Medulla oblongata (tissue), 1 donor: ENCODE measurements around the gene TBC1D14.

Experiments
- DNase-seq: peaks from one replicate; pipeline ENCODE4 v3.0.0-alpha.2; 2015; ENCODE audit errors: extremely low spot score

TBC1D14 gene

DNA sequence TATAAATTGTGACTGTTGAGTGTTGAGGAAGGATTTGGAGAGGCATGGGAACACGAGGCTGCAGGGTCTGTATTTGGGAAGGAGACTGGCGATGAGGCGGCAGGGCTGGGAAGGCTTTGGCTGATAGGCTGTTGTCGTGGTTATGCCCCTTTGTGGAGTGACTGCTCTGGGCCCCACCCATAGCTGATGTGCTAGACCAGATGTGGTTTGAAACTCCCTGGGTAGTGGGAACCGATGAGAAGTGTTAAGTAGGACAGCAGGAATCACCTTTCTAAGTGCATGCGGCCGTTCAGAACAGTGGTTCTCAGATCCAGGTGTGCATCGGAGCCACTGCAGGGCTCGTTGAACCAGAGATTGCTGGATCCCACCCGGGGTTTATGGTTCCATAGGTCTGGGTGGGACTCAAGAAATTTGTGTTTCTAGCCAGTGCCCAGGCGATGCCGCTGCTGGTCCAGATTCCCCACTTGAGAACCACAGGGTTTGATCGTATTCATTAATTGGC, 42.3 kb downstream of the TBC1D14 start:
- DNase-seq: no peak

DNA sequence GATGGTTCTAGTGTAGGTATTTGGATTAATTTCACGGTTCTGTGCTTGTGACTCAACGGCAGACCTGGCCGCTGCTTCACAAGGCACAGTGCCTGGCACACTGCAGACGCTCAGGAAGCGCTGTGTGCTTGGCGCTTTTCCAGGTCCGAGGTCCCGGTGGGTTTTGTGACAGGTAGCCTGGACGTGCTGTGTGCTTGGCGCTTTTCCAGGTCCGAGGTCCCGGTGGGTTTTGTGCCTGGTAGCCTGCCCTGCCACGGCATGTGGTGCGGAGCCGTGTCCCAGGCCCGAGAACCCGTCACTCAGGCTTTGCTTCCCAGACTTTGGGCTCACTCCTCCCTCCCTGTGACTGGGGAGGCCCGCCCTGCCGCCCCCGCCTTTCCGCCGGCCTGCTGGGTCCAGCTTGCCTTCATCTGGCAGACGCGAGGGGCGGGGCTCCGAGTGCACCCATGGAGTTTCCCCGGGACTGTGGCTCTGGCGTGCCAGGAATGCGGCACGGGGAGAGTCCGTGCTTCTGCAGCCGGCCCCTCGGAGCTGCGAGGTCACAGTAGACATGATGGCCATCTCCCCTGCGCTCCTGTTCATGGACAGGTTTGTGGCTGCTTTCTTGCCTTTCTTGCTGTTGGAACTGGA, 44.2 kb downstream of the TBC1D14 start:
- DNase-seq: no peak

DNA sequence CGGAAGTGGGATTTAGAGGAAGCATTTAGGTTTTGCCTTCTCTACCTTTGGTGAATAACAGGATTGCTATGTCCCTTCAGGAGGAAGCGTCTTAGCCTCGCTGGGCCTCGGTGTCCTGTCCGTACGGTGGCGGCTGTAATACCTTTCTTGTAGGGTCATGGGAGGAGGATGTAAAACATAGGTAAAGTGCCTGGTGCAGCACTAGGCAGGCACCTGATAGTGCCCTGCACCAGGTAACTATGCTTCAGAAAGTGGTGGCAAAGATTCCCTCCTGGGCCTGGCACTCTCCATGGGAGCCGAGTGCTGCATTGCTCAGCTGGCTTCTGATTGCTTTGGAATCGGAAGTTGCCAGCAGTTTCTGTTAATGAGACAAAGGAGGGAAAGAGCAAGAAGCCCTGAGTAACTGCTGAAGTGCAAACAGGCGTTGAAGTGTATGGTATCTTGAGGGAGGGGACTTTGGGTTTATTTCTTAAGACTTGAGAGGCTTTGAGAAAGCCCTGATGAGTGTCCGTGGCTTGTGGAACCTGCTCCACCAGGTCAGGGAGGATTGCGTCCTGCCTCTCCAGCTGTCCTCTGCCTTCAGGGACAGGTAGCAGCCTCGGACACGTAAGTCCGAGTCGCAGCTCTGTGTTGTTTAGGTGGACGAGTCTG, 45.8 kb downstream of the TBC1D14 start:
- DNase-seq: no peak

DNA sequence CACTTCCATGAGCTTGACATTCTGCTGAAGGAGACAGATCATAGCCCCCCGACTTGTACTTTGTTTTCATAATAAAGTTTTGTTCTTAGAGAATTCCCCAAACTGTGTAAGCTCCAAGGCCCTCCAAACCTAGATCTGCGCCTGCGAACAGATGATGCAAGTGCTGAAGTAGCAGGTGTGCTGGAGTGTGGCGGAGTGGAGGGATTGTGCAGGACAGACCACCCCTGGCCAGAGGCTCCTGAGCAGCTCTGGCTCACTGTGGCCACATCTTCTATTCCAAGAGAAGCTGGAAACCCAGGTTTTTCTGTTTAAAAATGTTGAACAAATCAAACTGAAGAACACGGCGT, 46.4 kb downstream of the TBC1D14 start:
- no peak for DNase-seq

DNA sequence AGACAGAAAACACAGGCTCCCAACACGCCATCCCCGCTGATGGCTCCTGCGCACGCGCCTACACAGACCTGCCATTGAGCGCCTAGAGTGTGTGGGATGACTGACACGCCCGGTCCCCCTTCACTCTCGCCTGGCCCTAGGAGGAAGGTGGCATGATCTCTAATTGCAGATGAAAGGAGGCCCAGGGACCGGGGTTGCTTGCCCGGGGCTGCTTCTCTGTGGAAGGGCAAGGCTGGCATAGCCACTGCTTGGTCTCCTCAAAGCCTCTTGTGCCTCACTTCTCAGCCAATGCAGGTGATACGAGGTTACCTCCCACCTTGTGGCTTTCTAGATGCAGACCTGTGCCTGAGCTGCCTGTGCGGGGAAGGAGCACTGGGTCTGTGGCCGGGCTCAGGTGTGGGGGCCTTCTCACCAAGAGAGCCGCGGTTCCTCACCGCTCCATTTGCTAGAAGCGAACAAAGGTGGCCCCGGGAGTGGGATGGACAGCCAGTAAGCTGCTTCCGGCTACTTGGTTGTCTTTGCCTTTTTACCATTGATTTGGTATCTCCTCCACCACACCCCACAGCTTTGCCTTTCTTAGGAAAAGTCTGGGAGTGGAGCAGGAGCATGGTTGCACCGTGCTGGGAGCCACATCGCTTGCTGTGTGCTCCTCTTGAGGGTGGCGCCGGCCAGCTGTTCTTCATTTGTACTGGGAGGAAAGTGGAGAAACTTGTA, 47.0 kb downstream of the TBC1D14 start:
- DNase-seq: no peak

DNA sequence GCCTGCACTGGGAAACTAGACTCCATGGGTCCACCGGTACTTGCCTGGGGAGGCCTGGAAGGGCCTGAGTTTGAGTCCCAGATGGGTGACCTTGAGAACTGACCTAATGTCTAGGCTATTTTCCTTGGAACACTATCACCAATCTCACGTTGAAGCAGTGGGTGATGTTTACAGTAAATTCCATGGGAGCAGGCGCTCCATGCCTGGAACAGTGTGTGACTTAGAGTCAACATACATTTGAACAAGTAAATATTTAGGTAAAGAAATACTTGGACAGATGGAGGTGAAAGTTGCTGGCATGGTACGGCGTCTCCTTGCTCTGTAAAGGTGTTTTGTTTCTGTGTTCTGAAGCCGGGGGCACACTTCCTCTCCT, 47.5 kb downstream of the TBC1D14 start:
- DNase-seq: no peak

DNA sequence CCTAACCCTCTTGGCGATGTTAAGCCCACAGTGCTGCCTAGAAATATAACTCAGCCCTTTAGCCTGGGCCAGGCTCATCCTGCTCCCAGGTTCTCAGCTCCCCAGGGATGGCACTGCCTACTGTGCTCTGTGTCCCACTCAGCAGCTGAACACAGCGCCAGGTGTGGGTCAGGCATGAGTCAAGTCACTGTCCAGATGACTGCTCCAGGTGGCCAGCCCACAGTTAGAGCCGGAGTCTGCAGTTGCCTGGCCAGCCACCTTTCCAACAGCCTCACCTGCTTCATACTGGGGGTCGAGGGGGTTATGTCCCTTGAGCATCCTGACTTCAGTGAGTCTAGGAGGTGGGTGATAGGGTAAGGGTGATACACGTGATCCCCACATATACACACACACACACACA, 48.4 kb downstream of the TBC1D14 start:
- DNase-seq: no peak

DNA sequence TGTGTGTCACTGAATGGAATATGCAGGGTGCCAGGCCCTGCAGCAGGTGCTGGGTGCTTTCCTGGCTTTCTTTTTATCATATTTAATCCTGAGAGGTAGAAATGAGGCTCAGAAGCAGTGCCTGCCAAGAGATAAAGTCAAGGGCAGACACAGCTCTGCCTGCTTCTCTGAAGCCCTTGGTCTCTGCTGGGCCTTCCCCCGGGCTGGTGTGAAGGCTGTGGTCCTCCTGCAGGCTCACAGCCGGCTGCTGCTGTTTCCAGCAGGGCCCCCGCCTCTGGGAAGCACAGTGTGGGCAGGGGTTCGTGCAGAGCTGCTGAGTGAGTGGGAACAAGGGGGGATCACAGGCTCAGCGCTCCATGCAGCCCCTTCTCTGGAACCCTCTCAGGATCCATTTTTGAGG, 49.6 kb downstream of the TBC1D14 start:
- no peak for DNase-seq

DNA sequence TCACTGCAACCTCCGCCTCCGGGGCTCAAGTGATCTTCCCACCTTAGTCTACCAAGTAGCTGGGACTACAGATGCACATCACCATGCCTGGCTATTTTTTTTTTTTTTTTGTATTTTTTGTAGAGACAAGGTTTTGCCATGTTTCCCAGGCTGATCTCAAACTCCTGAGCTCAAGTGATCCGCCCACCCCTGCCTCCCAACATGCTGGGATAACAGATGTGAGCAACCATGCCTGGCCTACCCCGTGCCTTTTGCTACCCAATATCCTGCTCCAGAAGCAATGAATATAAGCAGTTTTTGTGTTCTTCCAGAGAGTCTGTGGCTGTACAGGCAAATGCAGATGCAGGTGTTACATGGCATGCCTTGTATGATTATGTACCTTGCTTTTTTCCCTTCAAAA, 50.5 kb downstream of the TBC1D14 start:
- no peak for DNase-seq

DNA sequence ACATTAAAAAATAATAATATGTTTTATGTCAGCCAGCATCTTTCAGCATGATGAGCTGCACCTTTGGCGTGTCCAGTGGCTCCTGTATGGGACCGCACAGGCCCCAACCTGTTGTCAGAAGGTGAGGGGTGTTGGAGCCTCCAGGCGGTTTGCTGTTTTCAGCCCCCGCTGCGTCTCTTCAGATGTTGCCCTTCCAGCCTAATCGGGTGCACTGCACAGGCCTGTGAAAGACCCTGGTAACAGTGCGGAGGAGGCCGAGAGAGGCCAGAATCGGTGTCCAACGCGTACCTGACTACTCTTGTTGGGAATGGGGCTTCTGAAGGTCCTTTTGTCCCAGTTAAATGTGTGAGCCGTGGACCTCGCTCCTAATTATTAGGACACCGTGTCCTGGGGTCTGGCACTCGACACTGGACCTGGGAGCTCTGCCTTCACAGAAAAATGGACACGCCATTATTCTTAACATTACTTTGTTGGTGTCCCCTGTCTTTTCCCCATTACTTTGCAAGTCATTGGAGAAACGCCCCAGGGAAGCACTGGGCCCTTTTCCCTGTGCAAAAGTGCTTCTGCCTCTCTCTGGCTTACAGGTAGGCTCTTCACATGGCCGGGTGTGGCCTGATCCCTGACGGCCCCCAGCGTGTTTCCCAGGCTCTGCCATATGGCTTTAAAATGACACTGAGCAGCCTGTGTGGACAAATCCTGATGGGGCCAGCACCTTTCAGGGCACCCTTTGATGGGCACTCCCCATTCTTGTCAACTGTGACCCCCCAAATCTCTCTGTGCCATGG, 51.2 kb downstream of the TBC1D14 start:
- no peak for DNase-seq

DNA sequence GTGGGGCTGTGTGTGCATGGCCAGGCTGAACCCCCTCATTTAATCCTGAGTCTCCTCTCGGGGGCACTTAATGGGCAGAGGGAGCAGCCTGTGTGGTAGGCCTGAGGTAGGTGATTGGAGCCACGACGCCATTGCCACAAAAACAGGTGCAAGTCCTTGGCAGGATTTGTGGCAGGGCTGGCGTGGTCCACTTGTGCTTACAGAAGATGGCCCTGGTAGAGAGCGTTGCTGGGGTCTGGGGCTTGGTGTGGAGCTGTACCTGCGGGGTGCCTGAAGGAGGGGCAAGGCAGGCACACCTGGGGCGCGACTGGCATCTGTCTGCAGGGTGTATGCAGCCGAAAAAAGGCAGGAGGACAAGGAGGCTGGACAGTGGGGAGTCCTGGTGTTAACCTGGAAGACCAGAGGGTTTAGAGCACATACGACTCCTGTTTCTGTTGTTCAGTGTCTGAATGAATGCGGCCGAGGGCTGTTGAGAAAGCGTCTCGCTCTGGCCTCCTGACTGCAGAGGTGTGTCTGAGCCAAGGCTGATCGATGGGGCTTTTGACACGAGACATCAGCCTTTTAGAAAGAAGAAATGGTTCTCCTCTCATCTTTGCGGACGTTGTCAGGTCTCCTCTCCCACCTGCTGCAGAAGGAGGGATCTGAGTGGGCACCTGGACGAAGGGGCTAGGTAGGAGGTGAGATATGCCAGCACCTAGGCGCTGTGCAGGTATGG, 52.0 kb downstream of the TBC1D14 start:
- DNase-seq: no peak

DNA sequence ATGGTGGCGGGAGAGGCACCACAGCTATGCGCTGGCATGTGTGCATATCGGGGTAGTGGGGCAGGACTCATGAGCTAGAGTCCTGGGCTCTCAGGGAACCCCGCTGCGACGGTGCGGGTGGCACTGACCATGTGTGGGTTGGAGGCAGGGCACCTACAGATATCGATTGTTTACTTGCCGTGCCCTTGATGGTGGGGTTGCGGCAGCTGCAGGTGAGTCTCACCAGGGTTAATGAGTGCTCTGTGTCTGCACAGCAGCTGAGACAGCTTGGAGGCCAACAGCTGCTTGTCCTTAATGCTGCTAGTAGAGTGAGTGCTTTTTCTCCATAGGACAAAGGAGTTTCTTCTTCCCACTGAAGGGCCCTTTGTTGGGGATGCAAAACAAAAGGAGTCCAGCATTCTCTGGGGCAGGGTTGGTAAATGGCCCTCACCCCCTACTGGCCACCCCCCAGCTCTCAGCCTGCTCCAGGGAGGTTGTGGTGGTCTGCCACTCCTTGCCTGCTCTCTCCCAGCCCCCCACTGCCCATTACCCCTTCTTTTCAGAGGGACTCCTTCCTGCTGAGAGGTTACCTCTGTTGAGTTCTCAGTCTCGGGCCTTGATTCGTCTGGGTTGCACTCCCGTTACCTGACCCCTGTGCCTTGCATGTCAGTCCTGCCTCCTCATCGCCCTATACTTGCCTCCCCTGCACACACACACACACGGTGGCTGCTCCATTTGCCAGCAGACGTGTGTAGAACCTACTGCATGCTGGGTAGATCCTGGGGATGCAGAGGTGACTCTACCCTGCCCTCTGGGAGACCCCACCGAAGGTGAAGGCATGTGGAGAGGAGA, 52.8 kb downstream of the TBC1D14 start:
- peak; percentile 91 for DNase-seq

DNA sequence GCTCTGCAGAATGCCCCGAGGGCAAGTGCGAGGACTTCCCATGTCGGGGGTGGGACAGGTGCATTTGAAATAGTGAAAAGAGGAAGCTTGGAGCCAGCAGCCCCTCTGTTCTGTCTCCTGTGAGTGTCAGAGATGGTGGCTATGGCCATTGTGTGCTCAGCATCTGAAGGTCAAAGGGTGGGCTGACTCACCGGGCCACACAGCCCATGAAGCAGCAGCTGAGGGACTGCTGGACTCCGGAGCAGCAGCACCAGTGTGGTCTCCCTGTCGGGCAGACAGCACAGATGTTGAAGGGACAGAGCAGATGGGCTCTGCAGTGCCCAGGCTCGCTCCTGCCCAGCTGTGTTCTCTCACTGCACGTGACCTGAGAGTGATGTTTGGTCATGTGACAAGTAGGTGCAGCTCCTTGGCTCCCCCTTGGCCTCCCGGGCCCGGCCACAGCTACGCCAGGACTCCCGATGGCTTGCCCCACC, 53.5 kb downstream of the TBC1D14 start:
- DNase-seq: no peak

DNA sequence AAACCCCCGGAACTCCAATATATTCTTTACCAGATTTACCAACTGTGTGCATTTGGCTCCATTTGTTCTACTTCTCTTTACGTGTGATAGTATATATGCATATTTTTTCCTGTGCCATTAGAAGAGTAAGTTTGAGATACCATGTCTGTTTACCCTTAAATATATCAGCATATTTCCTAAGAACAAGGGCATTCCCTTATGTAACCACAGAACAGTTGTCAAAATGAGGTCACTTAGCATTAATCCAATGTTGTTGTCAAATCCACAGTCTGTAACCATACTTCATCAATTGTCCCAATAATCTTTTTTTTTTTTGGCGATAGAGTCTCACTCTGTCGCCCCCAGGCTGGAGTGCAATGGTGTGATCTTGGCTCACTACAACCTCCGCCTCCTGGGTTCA, 55.2 kb downstream of the TBC1D14 start:
- DNase-seq: no peak

DNA sequence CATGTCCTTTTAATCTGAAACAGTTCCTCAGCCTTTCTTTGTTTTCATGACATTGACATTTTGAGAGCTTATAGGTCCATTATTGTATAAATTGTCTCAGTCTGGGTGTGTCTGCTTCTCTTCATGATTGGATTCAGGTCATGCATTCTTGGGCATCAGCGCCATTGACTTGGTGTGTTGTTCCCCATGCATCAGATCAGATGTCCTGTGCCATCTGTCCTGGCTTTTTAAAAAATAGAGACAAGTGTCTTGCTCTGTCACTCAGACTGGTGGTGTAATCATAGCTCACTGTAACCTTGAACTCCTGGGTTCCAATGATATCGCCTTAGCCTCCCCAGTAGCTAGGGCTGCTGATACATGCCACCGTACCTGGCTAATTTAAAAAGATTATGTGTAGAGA, 55.7 kb downstream of the TBC1D14 start:
- no peak for DNase-seq

DNA sequence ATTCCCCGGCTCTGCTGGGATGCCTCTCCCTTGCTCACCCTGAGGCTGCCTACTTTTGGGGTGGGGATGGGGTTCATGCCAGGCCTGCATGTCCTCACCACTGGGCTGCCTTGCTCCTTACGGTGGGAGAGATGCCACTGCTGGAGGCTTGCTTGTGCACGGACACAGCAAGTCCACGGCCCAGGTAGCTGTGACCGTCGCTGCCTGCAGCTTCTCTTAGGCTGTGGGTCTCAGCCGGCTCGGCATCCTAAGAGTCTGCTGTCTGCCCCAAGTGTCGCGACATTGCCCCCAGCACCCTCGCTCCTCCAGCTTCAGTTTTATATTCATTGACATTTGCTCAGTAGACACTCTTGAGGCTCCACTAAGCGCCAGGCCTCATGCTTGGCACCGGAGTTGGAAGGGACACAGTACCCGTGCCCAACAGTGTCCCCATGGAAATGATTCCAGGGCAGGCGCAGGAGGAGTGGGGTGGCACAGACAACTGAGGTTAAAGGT, 58.3 kb downstream of the TBC1D14 start:
- DNase-seq: no peak

DNA sequence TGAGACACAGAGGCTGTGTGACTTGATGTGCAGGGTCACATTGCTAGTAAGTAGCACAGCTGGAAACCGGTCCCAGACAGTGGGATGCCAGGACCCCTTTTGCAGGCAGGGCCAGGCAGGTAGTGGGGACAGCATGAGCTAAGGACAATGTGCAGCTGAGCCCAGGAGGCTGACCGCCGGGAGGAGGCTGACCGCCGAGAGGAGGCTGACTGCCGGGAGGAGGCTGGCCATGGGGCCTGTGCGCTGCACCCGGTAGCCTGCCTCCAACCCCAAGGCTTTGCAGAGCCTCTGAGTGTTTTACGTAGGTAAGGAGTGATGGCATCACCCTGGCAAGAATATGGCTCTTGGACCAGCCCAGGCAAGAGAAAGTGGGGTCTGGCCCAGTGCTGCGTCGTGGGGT, 58.9 kb downstream of the TBC1D14 start:
- DNase-seq: no peak

DNA sequence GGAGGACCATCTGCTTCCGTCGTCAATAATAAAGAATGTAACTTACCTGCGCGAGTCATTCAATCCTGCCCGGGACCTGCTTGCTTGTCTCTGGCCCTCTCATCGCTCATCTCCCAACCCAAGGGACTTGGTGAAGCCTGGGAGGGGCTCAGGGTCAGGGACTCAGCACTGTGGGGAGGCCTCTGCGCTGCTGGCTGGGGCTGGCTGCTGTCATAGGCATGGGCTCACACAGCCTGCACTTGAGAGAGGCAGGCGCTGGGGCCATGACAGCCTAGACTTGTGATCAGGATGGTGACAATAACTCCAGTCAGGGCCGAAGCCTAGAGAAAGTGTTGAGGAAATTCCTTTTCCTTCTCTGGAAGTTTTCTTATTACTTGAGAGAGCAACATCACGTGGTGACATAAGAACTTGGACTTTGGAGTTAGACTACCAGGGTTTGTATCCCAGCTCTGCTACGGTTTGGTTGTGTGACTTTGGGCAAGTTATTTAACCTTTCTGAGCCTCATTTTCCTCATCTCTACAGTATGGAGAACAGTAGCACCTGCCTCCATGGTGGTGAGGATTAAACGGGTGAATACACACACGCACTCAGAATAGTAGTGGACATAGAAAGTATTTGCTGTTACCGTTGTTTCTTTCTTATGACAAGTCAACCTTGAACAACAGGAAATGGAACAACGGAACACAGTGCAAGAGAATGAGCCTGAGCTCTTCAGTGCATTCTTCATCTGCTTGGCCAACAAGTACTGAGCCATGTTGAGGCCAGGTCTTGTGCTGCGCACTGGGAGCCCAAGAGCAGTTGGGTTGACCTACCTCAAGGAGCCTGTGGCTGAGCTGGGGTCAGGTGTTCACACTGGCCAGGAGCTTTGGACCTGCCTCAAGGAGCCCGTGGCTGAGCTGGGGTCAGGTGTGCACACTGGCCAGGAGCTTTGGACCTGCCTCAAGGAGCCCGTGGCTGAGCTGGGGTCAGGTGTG, 60.5 kb downstream of the TBC1D14 start:
- DNase-seq: no peak
